HEK293 (cell line): ENCODE measurements around the gene KDM4C.

Experiments
- CTCF ChIA-PET: fragments of 350-600 bp; formaldehyde crosslinking; extraction: SDS; loops from one replicate; lab custom pipeline; 2021; ENCODE audit warnings: antibody characterized with exemption; lab: Yijun Ruan, JAX
- POLR2A ChIA-PET: fragments of 300-600 bp; formaldehyde crosslinking; extraction: SDS; loops from one replicate; lab custom pipeline; 2020; ENCODE audit warnings: antibody characterized with exemption, inconsistent platforms; lab: Yijun Ruan, JAX
- H3K27ac ChIP-seq: fragments of 200-500 bp; sonication (Bioruptor generic); 2 replicates; pipeline ENCODE4 v1.5.1; 2014; ENCODE audit warnings: low read depth, low read length, control low read depth, inconsistent platforms; ENCODE audit errors: extremely low read depth
- H3K36me3 ChIP-seq, 2 experiments: fragments of 200-500 bp in 1 of 2; sonication (Bioruptor generic) in 1 of 2; 1 replicate in 1 of 2; 2 replicates in 1 of 2; pipeline ENCODE4 v1.5.1; 2014 to 2017; ENCODE audit warnings: inconsistent platforms in 2 of 2, low read length in 2 of 2; ENCODE audit not compliant: control insufficient read depth in 2 of 2, insufficient read depth in 1 of 2
- H3K4me1 ChIP-seq: fragments of 200-500 bp; sonication (Bioruptor generic); 2 replicates; pipeline ENCODE4 v1.5.1; 2014; ENCODE audit warnings: mild to moderate bottlenecking, low read length, inconsistent platforms; ENCODE audit not compliant: control insufficient read depth, insufficient read depth
- H3K4me3 ChIP-seq: 2 replicates; pipeline ENCODE4 v1.5.1; 2011; ENCODE audit warnings: low read depth, mild to moderate bottlenecking, control low read depth, low read length, moderate library complexity
- H3K9me3 ChIP-seq: fragments of 200-500 bp; sonication (Bioruptor generic); 2 replicates; pipeline ENCODE4 v1.5.1; 2014; ENCODE audit warnings: low read depth, low read length, inconsistent platforms; ENCODE audit not compliant: control insufficient read depth, insufficient read depth
- BCL11B ChIP-seq: fragments of 450-650 bp; formaldehyde crosslinking; IDR thresholded peaks from 2 replicates; pipeline ENCODE4 v1.5.1; 2016; ENCODE audit warnings: low read depth, missing biosample characterization, missing genetic modification characterization
- IKZF3 ChIP-seq: fragments of 450-650 bp; IDR thresholded peaks from 2 replicates; pipeline ENCODE4 v1.5.0; 2018; ENCODE audit warnings: missing biosample characterization, mild to moderate bottlenecking, missing genetic modification characterization, moderate library complexity
- KLF10 ChIP-seq: fragments of 450-650 bp; IDR thresholded peaks from 2 replicates; pipeline ENCODE4 v1.5.1; 2018; ENCODE audit warnings: missing biosample characterization, mild to moderate bottlenecking, missing genetic modification characterization
- PRDM1 ChIP-seq: fragments of 450-650 bp; formaldehyde crosslinking; IDR thresholded peaks from 2 replicates; pipeline ENCODE4; 2016; ENCODE audit warnings: missing biosample characterization, missing genetic modification characterization
- ZFP37 ChIP-seq: fragments of 450-650 bp; formaldehyde crosslinking; IDR thresholded peaks from 2 replicates; pipeline ENCODE4 v1.5.1; 2016; ENCODE audit warnings: missing biosample characterization, missing genetic modification characterization
- ZFP41 ChIP-seq: fragments of 450-650 bp; formaldehyde crosslinking; IDR thresholded peaks from 2 replicates; pipeline ENCODE4 v1.5.1; 2016; ENCODE audit warnings: missing biosample characterization, missing genetic modification characterization, borderline replicate concordance
- ZFP69B ChIP-seq: fragments of 450-650 bp; formaldehyde crosslinking; IDR thresholded peaks from 2 replicates; pipeline ENCODE4 v1.5.1; 2016; ENCODE audit warnings: missing biosample characterization, missing genetic modification characterization
- ZNF19 ChIP-seq: fragments of 450-650 bp; formaldehyde crosslinking; IDR thresholded peaks from 2 replicates; pipeline ENCODE4; 2016; ENCODE audit warnings: missing biosample characterization, missing genetic modification characterization, low read depth
- ZNF223 ChIP-seq: fragments of 450-650 bp; formaldehyde crosslinking; IDR thresholded peaks from 2 replicates; pipeline ENCODE4 v1.5.1; 2016; ENCODE audit warnings: missing biosample characterization, missing genetic modification characterization
- ZNF23 ChIP-seq: fragments of 450-650 bp; formaldehyde crosslinking; IDR thresholded peaks from 2 replicates; pipeline ENCODE4 v1.5.1; 2016; ENCODE audit warnings: missing biosample characterization, missing genetic modification characterization, borderline replicate concordance
- ZNF266 ChIP-seq: fragments of 450-650 bp; formaldehyde crosslinking; IDR thresholded peaks from 2 replicates; pipeline ENCODE4 v1.5.1; 2016; ENCODE audit warnings: missing biosample characterization, missing genetic modification characterization, low read depth
- ZNF37A ChIP-seq: fragments of 450-650 bp; IDR thresholded peaks from 2 replicates; pipeline ENCODE4 v1.5.1; 2018; ENCODE audit warnings: missing biosample characterization, missing genetic modification characterization
- ZNF423 ChIP-seq: fragments of 450-650 bp; formaldehyde crosslinking; IDR thresholded peaks from 2 replicates; pipeline ENCODE4 v1.5.1; 2016; ENCODE audit warnings: missing biosample characterization, missing genetic modification characterization
- ZNF433 ChIP-seq: fragments of 450-650 bp; formaldehyde crosslinking; IDR thresholded peaks from 2 replicates; pipeline ENCODE4 v1.5.1; 2016; ENCODE audit warnings: missing biosample characterization, missing genetic modification characterization, low read depth
- ZNF658 ChIP-seq: fragments of 450-650 bp; formaldehyde crosslinking; IDR thresholded peaks from 2 replicates; pipeline ENCODE4; 2016; ENCODE audit warnings: missing biosample characterization, missing genetic modification characterization
- ZNF670 ChIP-seq: fragments of 450-650 bp; formaldehyde crosslinking; IDR thresholded peaks from 2 replicates; pipeline ENCODE4 v1.5.1; 2016; ENCODE audit warnings: missing biosample characterization, missing genetic modification characterization, low read depth
- ZNF768 ChIP-seq: fragments of 450-650 bp; formaldehyde crosslinking; IDR thresholded peaks from 2 replicates; pipeline ENCODE4 v1.5.1; 2018; ENCODE audit warnings: missing biosample characterization, mild to moderate bottlenecking, missing genetic modification characterization
- ZNF776 ChIP-seq: fragments of 450-650 bp; formaldehyde crosslinking; IDR thresholded peaks from 2 replicates; pipeline ENCODE4 v1.5.0; 2017; ENCODE audit warnings: missing biosample characterization, missing genetic modification characterization, borderline replicate concordance
- ZNF777 ChIP-seq: fragments of 450-650 bp; formaldehyde crosslinking; IDR thresholded peaks from 2 replicates; pipeline ENCODE4 v1.5.1; 2017; ENCODE audit warnings: missing biosample characterization, missing genetic modification characterization, borderline replicate concordance
- ZSCAN30 ChIP-seq: fragments of 450-650 bp; IDR thresholded peaks from 2 replicates; pipeline ENCODE4 v1.5.1; 2018; ENCODE audit warnings: missing biosample characterization, mild to moderate bottlenecking, missing genetic modification characterization, moderate library complexity
- TF ChIP-seq, protein P1 (sequence below): fragments of 450-650 bp; formaldehyde crosslinking; IDR thresholded peaks from 2 replicates; pipeline ENCODE4 v1.5.1; 2016; ENCODE audit warnings: missing biosample characterization, missing genetic modification characterization
- TF ChIP-seq, protein P2 (sequence below): fragments of 450-650 bp; IDR thresholded peaks from 2 replicates; pipeline ENCODE4 v1.5.1; 2018; ENCODE audit warnings: missing biosample characterization, mild to moderate bottlenecking, missing genetic modification characterization
- TF ChIP-seq, protein P3 (sequence below): fragments of 450-650 bp; formaldehyde crosslinking; IDR thresholded peaks from 2 replicates; pipeline ENCODE4 v1.5.1; 2016; ENCODE audit warnings: missing biosample characterization, missing genetic modification characterization
- TF ChIP-seq, protein P4 (sequence below): fragments of 450-650 bp; formaldehyde crosslinking; IDR thresholded peaks from 2 replicates; pipeline ENCODE4 v1.5.1; 2017; ENCODE audit warnings: missing biosample characterization, missing genetic modification characterization
- TF ChIP-seq, protein P5 (sequence below): IDR thresholded peaks from 2 replicates; pipeline ENCODE4 v1.6.1; 2011; ENCODE audit warnings: mild to moderate bottlenecking, low read depth, low read length, borderline replicate concordance

The KDM4C gene

DNA sequence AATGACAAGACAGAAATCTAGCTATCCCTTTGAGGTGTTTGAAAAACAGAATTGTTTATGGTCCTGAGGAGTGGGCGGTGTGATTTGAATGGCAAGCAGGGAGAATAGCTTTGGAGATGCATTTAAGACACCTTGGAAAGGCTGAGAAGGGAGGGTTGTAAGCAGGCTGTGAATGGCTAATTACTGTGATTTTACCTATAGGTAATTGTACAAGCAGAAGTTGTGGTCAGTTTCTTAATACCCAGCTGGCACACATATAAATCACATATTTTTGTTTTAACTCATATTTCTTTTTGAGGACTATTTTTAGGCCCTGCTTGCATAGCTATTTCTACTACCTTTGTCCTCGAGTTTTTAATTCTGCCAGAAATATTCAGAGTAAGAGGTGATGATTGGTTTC lies 248.6 kb downstream of the KDM4C start (continued):
- TF ChIP-seq, protein P1, sequence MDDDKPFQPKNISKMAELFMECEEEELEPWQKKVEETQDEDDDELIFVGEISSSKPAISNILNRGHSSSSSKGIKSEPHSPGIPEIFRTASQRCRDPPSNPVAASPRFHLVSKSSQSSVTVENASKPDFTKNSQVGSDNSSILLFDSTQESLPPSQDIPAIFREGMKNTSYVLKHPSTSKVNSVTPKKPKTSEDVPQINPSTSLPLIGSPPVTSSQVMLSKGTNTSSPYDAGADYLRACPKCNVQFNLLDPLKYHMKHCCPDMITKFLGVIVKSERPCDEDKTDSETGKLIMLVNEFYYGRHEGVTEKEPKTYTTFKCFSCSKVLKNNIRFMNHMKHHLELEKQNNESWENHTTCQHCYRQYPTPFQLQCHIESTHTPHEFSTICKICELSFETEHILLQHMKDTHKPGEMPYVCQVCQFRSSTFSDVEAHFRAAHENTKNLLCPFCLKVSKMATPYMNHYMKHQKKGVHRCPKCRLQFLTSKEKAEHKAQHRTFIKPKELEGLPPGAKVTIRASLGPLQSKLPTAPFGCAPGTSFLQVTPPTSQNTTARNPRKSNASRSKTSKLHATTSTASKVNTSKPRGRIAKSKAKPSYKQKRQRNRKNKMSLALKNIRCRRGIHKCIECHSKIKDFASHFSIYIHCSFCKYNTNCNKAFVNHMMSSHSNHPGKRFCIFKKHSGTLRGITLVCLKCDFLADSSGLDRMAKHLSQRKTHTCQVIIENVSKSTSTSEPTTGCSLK, result no peak
- TF ChIP-seq ZNF658 (tag by site-specific recombination), result no peak
- no peak for TF ChIP-seq ZFP37
- no peak for TF ChIP-seq ZFP69B (tag by site-specific recombination)
- TF ChIP-seq BCL11B (tag by site-specific recombination), result no peak

DNA sequence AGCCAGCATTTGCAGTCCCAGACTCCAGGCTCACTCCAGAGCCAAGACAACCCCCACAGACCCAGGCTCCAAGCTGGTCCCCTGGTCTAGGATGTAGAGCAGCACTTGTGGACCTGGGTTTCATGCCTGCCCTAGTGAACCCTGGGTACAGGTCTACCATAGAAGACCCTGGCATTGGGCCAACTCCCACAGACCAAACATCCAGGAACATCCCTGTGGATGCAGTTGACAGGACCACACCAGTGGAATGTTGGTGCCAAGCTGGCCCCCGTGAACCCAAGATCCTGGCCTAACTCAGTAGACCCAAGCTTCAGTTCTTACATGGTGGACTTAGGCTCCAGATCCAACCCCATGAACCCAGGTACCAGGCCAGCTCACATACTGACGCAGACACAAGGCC lies 250.6 kb downstream of the KDM4C start:
- Histone ChIP-seq H3K27ac (no peak overlapping the region), H3K4me1 (no peaks in the 10 kb centered on the region), H3K4me3 (no peak overlapping the region), H3K9me3 (no peaks in the 10 kb centered on the region), H3K36me3 (peaks cover 0 to 15% of the 10 kb centered on the region in 2 experiments; a peak in 1 of 3 replicates)
- CTCF ChIA-PET, result no interaction called here
- no peak for TF ChIP-seq KLF10
- no peak for TF ChIP-seq PRDM1 (tag by site-specific recombination)
- TF ChIP-seq ZNF777 (tag by site-specific recombination), result no peak
- TF ChIP-seq ZNF266 (tag by site-specific recombination), result no peak
- TF ChIP-seq, protein P2, sequence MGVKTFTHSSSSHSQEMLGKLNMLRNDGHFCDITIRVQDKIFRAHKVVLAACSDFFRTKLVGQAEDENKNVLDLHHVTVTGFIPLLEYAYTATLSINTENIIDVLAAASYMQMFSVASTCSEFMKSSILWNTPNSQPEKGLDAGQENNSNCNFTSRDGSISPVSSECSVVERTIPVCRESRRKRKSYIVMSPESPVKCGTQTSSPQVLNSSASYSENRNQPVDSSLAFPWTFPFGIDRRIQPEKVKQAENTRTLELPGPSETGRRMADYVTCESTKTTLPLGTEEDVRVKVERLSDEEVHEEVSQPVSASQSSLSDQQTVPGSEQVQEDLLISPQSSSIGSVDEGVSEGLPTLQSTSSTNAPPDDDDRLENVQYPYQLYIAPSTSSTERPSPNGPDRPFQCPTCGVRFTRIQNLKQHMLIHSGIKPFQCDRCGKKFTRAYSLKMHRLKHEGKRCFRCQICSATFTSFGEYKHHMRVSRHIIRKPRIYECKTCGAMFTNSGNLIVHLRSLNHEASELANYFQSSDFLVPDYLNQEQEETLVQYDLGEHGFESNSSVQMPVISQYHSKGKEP, result no peak
- no peak for TF ChIP-seq ZNF23 (tag by site-specific recombination)
- TF ChIP-seq IKZF3 (tag by site-specific recombination), result no peak
- TF ChIP-seq ZNF776 (tag by site-specific recombination), result no peak
- no peak for TF ChIP-seq ZNF19
- TF ChIP-seq ZNF768 (tag by site-specific recombination), result no peak
- no peak for TF ChIP-seq ZNF423 (tag by site-specific recombination)
- no peak for TF ChIP-seq ZSCAN30
- TF ChIP-seq, protein P3, sequence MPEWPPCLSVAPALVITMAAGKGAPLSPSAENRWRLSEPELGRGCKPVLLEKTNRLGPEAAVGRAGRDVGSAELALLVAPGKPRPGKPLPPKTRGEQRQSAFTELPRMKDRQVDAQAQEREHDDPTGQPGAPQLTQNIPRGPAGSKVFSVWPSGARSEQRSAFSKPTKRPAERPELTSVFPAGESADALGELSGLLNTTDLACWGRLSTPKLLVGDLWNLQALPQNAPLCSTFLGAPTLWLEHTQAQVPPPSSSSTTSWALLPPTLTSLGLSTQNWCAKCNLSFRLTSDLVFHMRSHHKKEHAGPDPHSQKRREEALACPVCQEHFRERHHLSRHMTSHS (tag by site-specific recombination), result no peak
- TF ChIP-seq, protein P4, sequence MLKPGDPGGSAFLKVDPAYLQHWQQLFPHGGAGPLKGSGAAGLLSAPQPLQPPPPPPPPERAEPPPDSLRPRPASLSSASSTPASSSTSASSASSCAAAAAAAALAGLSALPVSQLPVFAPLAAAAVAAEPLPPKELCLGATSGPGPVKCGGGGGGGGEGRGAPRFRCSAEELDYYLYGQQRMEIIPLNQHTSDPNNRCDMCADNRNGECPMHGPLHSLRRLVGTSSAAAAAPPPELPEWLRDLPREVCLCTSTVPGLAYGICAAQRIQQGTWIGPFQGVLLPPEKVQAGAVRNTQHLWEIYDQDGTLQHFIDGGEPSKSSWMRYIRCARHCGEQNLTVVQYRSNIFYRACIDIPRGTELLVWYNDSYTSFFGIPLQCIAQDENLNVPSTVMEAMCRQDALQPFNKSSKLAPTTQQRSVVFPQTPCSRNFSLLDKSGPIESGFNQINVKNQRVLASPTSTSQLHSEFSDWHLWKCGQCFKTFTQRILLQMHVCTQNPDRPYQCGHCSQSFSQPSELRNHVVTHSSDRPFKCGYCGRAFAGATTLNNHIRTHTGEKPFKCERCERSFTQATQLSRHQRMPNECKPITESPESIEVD (tag by site-specific recombination), result no peak
- TF ChIP-seq, protein P5, sequence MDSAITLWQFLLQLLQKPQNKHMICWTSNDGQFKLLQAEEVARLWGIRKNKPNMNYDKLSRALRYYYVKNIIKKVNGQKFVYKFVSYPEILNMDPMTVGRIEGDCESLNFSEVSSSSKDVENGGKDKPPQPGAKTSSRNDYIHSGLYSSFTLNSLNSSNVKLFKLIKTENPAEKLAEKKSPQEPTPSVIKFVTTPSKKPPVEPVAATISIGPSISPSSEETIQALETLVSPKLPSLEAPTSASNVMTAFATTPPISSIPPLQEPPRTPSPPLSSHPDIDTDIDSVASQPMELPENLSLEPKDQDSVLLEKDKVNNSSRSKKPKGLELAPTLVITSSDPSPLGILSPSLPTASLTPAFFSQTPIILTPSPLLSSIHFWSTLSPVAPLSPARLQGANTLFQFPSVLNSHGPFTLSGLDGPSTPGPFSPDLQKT, result no peak
- TF ChIP-seq ZNF433 (tag by site-specific recombination), result no peak
- no peak for TF ChIP-seq ZNF223 (tag by site-specific recombination)
- TF ChIP-seq ZNF670 (tag by site-specific recombination), result no peak
- no peak for TF ChIP-seq ZNF37A
- no peak for TF ChIP-seq ZFP41 (tag by site-specific recombination)
- POLR2A ChIA-PET, result no interaction called here
